Fibroblast of upper back skin (primary cell): ENCODE data around the gene ILF3.

Source experiments
- DNase-seq: peaks from one replicate; pipeline ENCODE4 v3.0.0-alpha.2; 2013

ILF3 gene

GRCh38 chr19:10679743-10680142 is 25.6 kb downstream of the ILF3 start:
- no peak for DNase-seq

DNA sequence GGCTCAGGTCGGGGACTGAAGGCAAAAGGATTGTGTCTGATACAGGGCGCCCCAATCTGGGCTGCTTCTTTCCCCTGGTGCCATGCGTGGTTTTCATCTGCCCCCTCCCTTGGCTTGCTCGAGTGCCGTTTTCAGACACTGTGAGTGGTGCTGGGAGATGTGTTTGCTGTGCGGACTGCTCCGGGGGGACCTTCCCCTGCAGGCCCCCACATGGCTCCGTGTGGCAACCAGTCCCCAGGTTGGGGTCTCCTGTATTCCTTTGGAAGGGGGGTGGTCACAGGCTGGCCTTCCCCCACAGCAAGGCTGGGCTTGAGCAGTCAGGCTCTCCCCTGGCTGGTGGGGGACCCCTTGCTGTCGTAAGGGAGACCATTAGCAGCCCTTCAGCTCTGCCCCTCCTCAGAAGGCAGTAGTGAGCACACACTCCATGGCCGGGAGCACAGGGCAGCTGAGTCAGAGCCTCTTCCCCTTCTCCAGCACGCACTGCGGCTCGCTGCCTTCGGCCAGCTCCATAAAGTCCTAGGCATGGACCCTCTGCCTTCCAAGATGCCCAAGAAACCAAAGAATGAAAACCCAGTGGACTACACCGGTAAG is 26.5 kb downstream of the ILF3 start:
- DNase-seq, result no peak

DNA sequence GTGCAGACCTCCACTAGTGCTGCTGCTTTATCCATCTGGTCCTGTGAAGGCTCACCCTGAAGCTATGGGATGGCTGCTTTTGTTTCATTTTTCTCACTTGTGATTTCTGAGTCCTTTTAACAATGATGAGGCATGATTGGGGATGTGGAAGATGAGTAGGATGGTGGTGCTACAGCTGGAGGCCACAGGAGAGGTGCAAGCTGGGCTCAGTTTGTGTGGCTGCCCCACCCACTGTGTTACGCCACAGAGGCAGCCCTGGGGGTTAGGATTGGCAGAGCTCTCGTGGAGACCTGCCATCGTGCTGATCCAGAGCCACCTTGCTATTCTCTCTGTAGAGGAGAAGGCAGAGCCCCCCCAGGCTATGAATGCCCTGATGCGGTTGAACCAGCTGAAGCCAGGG is 27.5 kb downstream of the ILF3 start:
- DNase-seq, result no peak

DNA sequence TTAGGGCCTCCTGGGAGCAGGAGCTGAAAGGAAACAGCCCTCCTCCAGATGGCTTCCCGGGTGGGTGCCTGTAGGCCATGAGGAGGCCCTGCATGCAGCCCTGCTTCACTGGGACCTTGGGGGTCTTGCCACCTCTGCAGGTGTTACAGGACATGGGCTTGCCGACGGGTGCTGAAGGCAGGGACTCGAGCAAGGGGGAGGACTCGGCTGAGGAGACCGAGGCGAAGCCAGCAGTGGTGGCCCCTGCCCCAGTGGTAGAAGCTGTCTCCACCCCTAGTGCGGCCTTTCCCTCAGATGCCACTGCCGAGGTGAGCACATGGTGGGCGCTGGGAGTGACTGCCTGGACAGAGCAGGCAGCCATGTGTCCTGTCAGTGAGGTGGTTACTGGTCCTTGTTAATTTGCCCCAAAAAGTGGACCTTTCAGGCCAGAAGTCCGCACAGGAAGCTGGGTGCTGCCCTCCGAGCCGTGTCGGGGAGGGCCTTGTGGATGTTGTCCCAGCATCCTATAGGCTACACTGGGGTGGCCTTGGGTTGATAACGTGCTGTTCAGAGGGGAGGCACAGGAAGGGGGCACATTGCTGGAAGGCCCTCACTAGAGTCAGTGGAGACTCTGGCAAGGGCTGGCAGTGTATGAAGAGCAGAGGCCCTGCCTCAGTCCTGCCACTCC is 28.4 kb downstream of the ILF3 start:
- DNase-seq, result no peak

- no peak for DNase-seq
These were observed 28.9 kb downstream of the ILF3 start for GRCh38 chr19:10683064-10683426.

DNA sequence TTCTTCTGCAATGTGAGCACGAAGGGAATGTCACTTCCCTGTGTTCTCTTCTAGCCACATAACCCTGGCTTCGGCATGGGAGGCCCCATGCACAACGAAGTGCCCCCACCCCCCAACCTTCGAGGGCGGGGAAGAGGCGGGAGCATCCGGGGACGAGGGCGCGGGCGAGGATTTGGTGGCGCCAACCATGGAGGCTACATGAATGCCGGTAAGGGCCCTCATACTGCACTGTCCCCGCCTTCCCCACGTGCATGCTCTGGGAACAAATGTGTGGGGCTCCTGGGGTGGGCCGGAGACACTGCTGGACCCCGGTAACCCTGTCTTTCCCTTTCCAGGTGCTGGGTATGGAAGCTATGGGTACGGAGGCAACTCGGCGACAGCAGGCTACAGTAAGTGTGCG is 29.4 kb downstream of the ILF3 start:
- DNase-seq, result no peak

GRCh38 chr19:10685210-10685609 is 31.1 kb downstream of the ILF3 start:
- DNase-seq, result no peak

DNA sequence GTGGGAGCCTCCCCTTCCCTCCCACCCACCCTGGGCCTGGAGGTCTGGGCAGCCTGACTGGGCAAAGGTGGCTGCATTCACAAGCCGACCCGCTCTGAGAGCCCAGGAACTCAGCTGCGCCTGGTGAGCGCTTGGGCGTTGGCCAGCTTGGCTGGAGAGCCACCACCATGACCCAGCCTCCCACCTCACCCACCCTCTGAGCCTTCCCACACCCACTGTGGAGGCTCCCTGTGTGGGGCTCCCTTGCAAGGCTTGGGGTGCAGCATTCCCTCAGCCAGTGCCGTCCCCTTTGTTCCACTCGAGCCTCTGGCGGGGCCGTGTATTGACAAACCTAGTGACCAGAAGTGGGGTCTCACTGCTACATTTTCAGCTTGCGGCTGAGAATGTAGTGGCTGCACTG is 32.0 kb downstream of the ILF3 start:
- DNase-seq, result no peak

DNA sequence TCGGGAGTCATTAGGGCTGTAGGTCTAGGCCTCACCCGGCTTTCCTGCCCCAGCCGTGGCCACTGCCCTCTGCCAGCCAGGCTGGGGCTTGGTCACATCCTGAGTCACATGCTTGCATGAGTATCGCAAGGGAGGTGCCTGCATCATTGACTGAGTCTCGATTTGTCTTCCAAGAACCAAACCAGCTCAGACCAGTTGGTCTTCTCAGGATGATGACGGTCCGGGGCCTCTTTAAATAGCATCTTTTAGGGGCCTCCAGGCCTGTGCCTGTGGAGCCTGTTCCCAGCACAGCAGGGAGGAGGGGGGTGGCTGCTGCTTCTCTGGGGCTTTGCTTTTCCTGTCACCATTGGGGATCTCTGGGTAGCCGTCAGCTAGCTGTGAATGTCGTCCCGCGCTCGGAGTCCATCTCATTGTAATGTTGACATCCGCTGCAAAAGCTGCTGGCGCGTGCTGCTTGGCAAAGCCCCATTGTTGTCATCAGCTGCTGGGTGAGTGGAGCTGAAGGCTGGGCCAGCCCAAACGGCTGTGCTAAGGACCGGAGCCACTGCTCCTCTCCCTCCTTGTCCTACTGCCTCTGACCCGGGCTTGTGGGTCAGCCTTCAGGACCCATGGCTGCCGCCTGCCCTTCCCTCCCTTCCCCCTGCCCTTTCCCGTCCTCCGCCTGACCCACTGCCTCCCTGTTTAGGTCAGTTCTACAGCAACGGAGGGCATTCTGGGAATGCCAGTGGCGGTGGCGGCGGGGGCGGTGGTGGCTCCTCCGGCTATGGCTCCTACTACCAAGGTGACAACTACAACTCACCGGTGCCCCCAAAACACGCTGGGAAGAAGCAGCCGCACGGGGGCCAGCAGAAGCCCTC is 32.7 kb downstream of the ILF3 start:
- DNase-seq, result no peak

- no peak for DNase-seq
These were observed 33.6 kb downstream of the ILF3 start for GRCh38 chr19:10687518-10688288.

GRCh38 chr19:10688545-10689280 is 34.6 kb downstream of the ILF3 start:
- DNase-seq, result no peak

GRCh38 chr19:10690341-10690781 is 36.2 kb downstream of the ILF3 start:
- DNase-seq, result peak; percentile 20

- DNase-seq, result no peak
These were observed 37.2 kb downstream of the ILF3 start for GRCh38 chr19:10691178-10691881.

DNA sequence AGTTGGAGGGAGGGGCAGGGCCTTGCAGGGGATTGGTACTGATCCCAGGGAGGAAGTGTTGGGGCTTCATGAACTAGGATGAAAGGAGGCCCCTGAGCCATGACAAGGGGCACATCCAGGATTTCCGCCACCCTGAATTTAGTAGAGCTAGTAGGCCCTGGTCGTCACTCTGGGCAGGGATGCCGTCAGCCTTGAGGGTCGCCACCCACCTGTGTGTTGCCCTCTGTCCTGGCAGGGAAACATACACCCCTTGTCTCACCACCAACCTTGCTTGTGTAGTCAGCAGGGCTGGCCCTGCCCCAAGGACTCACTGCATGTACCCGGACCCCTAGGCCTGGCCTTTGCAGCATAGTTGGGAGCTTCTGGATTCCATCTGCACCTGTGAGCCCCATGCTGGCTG is 37.7 kb downstream of the ILF3 start:
- no peak for DNase-seq

GRCh38 chr19:10692673-10693264 is 38.6 kb downstream of the ILF3 start:
- no peak for DNase-seq

- DNase-seq, result no peak
These were observed 40.7 kb downstream of the ILF3 start for GRCh38 chr19:10694706-10695307.

DNA sequence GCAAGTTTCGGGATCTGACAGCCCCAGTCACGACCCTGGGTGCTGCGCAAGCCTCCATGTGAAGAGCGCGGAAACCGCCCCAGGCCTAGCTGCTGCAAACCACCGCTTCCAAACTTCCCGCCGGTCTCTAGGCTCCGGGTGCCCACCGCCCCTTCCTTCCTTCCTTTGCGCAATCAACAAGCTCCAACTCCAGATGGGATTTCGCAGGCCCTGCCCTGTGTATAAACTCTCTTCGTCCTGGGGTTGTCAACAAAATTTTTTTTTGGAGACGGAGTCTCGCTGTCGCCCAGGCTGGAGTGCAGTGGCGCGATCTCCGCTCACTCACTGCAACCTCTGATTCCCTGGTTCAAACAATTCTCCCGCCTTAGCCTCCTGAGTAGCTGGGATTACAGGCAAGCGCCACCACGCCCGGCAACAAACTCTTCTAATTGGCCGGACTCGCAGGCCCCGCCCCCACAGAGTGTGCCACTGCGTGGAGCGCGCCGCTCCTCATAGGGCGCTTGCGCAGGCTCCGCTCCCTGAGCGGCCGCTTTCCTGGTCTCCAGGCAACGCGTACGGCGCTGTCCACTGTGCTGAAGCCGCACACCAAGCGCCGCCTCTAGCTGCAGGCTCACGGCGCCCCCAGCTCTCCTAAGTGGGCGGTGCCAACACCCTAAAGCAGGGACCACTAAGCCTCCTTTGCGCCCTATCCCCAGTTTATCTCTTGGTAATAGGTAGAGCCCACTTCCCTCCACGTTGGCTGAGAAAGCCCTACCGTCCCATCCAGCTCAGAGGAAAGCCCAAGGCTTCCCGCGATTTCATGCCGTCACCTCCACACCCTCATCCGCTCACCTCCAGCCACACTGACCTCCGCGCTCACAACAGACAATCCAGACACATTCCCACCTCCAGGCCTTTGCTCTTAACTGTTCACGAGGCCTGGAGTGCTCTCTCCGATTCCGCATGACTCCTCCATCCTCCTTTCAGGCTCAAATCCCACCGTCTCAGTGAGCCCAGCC is 41.6 kb downstream of the ILF3 start:
- DNase-seq, result peak; percentile 92

DNA sequence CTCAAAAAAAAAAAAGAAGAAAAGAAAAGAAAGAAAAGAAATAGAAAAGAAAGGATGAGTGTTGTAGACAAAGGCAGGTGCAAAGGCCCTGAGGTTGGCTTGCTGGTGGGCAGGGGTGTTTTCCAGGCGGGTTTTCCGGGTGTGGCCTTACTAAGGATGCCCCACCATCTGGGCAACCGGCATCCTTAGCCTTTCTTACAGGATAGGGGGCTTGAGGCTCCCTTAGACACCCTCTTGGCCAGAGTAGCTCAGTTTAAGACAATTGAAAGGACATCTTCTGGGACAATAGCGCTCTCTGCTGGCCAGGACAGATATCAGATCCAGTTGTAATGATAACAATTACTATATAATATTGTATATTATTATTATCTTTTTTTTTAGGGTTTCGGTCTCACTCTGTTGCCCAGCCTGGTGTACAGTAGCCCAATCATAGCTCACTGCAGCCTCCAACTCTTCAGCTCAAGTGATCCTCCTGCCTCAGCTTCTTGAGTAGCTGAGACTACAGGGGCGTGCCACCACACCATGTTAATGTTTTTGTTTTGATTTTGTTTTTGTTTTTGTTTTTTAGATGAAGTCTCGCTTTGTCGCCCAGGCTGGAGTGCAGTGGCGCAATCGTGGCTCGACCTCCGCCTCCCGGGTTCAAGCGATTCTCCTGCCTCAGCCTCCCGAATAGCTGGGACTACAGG is 45.6 kb downstream of the ILF3 start:
- peak; percentile 50 for DNase-seq

DNA sequence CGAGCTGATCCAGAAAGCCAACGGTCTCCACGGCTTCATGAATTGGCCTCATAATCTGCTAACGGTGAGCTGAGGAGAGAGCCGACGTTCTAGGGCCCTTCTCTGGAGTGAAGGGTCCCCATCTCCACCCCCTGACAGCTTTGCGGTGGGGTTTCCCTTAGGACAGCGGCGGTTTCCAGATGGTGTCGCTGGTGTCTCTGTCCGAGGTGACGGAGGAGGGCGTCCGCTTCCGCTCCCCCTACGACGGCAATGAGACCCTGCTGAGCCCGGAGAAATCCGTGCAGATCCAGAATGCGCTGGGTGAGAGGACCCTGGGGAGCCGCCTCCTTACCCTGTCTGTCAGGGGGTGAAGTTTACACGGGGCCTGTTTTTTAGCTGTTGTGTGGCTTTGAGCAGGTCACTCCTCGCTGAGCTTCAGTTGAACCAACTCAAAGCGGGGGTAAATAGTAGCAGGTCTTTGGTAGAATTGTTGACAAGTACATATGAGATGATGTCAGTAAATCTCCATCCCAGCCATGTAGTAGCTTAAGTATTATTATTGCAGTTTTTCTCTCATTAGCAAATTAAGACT is 47.9 kb downstream of the ILF3 start:
- no peak for DNase-seq
